ENCODE results near the gene CELF4. TPM values are rescaled to one million over a fixed set of nuclear protein-coding genes. Genes with fewer than 3 reads are reported as not detected.

CELF4 gene
- total RNA-seq, 2 donors from 2014 or later: not detected

DNA sequence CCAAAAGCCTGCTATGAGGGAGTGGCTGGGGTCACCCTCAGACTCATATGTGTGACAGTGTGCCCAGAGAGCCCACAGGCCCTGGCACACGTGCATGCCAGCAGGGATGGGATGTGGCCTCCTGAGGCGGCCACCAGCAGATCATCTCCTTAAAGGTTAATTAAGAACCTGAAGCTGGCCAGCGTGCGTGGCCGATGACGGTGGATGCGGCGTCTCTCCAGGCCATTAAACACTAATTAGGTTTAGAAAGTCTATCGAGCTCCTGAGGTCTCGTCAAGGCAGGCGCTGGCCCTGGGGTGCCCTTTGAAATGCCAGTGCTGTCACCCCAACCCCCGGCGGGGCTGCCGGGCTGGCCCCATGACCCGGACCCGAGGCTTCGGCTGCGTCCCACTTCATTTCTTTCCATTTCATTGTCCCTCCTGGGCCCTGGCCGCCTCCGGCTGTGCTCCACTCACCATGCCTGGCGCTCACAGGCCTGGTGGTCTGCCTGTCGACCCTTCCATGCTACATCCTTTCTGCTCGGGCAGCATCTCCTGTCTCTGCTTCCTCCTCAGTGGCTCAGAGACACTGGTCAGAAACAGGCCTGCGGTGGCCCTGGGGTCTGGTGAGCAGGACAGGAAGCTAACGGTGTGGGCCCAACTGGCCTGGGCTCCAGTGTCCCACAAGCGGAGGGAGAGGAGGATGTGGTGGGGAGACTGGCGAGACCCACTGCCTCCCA is 228.9 kb downstream of the CELF4 start:
- DNase-seq (ENCODE audit: low spot score in 2 of 2): no peak
- no peaks in the 10 kb centered on the region for H3K9me3 Mint-ChIP-seq
- ATAC-seq: no peak
- no peaks in the 10 kb centered on the region for H3K36me3 Mint-ChIP-seq
- H3K27ac Mint-ChIP-seq: no peak overlapping the region

- Mint-ChIP-seq H3K27ac (no peak overlapping the region), H3K36me3 (no peaks in the 10 kb centered on the region), H3K9me3 (no peaks in the 10 kb centered on the region)
- no peak for DNase-seq (ENCODE audit: low spot score in 2 of 2)
- peak in 1 of 2 donors; percentile 16 for ATAC-seq
Observed at GRCh38 chr18:37335409-37335736, 230.2 kb downstream of the CELF4 start.

GRCh38 chr18:37334631-37335408 is 230.8 kb downstream of the CELF4 start:
- Mint-ChIP-seq H3K9me3 (no peaks in the 10 kb centered on the region), H3K27ac (no peak overlapping the region), H3K36me3 (no peaks in the 10 kb centered on the region)
- ATAC-seq (no peak), DNase-seq (ENCODE audit: low spot score in 2 of 2) (no peak)

DNA sequence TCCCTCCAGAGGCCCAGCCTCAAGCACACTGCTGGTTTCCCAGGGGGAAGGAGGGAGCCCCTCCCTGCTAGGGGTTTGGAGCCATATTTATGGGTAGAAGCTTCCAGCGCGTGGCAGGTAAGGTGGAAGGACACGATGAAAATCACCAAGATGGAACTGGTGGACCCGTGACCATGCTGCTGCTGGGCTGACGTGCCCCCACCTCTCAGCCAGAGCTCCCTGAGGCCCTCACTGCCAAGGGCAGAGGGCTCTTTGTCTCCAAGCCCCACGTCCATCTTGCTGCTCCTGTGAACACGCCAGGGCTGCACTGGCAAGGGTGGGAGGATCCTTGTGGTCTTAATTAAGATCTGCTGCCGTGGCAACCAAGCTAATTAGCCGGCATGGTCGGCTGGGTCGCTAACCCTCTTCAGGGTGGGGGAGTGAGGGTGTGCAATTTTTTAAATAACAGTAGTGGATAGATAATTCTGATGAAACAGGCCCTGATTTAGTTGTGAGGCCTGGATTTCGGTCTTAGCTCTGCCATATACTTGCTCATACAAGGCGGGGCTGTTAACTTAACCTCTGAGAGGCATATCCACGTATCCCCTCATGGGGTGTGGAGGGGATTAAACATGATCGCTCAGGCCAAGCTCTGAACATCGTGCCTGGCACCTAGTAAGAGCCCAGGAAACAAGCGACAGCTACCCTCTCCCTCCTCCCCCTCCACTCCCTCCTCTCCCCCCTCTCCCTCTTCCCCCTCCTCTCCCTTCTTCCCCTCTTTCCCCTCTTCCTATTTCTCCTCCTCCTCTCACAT is 232.8 kb downstream of the CELF4 start:
- no peak overlapping the region for H3K27ac Mint-ChIP-seq
- ATAC-seq: no peak
- no peaks in the 10 kb centered on the region for H3K36me3 Mint-ChIP-seq
- no peak for DNase-seq (ENCODE audit: low spot score in 2 of 2)
- H3K9me3 Mint-ChIP-seq: no peaks in the 10 kb centered on the region

GRCh38 chr18:37332219-37332618 is 233.4 kb downstream of the CELF4 start:
- DNase-seq (ENCODE audit: low spot score in 2 of 2): no peak
- H3K27ac Mint-ChIP-seq: no peak overlapping the region
- H3K9me3 Mint-ChIP-seq: no peaks in the 10 kb centered on the region
- no peaks in the 10 kb centered on the region for H3K36me3 Mint-ChIP-seq
- no peak for ATAC-seq

DNA sequence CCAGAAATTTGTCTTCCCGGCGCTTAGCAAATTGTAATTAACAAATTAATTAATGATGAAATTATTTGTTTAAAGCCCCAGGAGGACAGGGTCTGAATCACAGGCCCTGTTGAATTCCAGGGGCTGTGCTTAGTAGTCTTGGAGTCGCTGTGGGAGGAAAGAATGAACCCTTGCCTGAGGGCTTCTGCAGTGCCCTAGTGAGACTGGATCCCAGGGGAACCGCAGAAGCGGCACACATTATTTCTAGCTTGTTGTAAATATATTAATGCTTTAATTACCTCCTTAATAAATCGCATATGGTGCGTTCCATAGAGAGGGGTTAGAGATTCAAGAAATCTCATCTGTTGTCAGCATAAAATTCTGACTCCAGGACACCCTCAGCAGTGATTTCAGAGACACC is 235.4 kb downstream of the CELF4 start:
- ATAC-seq (no peak), DNase-seq (ENCODE audit: low spot score in 2 of 2) (no peak)
- no peaks in the 10 kb centered on the region for H3K36me3 Mint-ChIP-seq
- no peaks in the 10 kb centered on the region for H3K9me3 Mint-ChIP-seq
- H3K27ac Mint-ChIP-seq: no peak overlapping the region

DNA sequence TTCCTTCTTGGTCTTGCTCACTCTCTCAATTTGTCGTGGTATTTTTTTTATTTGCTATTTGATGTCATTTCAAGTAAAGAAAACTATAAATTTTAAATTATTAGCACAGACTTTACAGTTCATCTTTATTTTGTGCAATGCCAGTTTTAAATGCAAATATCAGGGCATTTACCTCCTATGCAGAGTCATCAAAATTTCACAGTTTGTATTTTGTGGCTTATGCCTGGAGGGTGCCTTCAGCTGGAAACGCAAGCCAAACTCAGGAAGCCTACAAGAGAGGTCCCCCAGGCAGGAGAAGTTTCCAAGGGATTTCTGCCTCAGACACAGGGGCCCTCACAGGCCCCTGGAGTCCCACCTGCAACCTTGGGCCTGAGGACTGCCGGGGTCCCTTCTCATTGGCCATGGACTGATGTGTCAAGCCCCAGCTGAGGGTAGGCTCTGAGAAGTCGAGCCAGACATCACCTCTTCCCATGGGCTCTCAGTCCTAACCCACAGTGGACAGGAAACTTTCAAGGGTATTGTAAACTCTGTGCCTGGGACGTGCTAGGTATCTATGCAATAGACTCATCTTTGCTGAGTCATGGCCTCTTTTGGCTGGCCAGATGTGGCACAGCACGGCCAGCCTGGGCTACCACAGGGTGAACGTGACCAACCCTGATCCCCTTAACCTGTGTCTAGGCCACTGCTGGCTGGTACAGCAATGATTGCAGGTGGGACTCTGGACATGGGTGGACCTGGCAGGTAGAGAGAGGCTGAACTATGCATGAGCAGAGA is 236.5 kb downstream of the CELF4 start:
- DNase-seq (ENCODE audit: low spot score in 2 of 2) (no peak), ATAC-seq (no peak)
- no peaks in the 10 kb centered on the region for H3K36me3 Mint-ChIP-seq
- H3K9me3 Mint-ChIP-seq: no peaks in the 10 kb centered on the region
- no peak overlapping the region for H3K27ac Mint-ChIP-seq

GRCh38 chr18:37327063-37327577 is 238.5 kb downstream of the CELF4 start:
- H3K36me3 Mint-ChIP-seq: no peaks in the 10 kb centered on the region
- DNase-seq (ENCODE audit: low spot score in 2 of 2): no peak

GRCh38 chr18:37322492-37323035 is 243.0 kb downstream of the CELF4 start:
- H3K36me3 Mint-ChIP-seq: no peaks in the 10 kb centered on the region
- ATAC-seq (peak; percentile 48 to 54), DNase-seq (ENCODE audit: low spot score in 2 of 2) (peak in 1 of 2 donors; percentile 20)
- H3K27ac Mint-ChIP-seq: no peak overlapping the region
- H3K9me3 Mint-ChIP-seq: no peaks in the 10 kb centered on the region

More at GRCh38 chr18:37327063-37327577, 238.5 kb downstream of the CELF4 start:
- no peaks in the 10 kb centered on the region for H3K9me3 Mint-ChIP-seq
- H3K27ac Mint-ChIP-seq: no peak overlapping the region
- ATAC-seq: no peak

- DNase-seq (ENCODE audit: low spot score in 2 of 2) (no peak), ATAC-seq (no peak)
- Mint-ChIP-seq H3K9me3 (no peaks in the 10 kb centered on the region), H3K36me3 (no peaks in the 10 kb centered on the region), H3K27ac (no peak overlapping the region)
Observed at GRCh38 chr18:37321582-37322491, 243.8 kb downstream of the CELF4 start.

GRCh38 chr18:37320317-37320716 is 245.3 kb downstream of the CELF4 start:
- H3K9me3 Mint-ChIP-seq: no peaks in the 10 kb centered on the region
- no peak for ATAC-seq
- H3K36me3 Mint-ChIP-seq: no peaks in the 10 kb centered on the region
- H3K27ac Mint-ChIP-seq: no peak overlapping the region
- no peak for DNase-seq (ENCODE audit: low spot score in 2 of 2)

- Mint-ChIP-seq H3K36me3 (no peaks in the 10 kb centered on the region), H3K27ac (peak overlapping the region in 1 of 2 donors; percentile 65), H3K9me3 (no peaks in the 10 kb centered on the region)
- ATAC-seq: no peak
- no peak for DNase-seq (ENCODE audit: low spot score in 2 of 2)
Observed at GRCh38 chr18:37318360-37319355, 246.9 kb downstream of the CELF4 start.

- no peak overlapping the region for H3K27ac Mint-ChIP-seq
- no peaks in the 10 kb centered on the region for H3K9me3 Mint-ChIP-seq
- ATAC-seq (no peak), DNase-seq (ENCODE audit: low spot score in 2 of 2) (no peak)
- H3K36me3 Mint-ChIP-seq: no peaks in the 10 kb centered on the region
Observed at GRCh38 chr18:37317486-37317885, 248.1 kb downstream of the CELF4 start.

DNA sequence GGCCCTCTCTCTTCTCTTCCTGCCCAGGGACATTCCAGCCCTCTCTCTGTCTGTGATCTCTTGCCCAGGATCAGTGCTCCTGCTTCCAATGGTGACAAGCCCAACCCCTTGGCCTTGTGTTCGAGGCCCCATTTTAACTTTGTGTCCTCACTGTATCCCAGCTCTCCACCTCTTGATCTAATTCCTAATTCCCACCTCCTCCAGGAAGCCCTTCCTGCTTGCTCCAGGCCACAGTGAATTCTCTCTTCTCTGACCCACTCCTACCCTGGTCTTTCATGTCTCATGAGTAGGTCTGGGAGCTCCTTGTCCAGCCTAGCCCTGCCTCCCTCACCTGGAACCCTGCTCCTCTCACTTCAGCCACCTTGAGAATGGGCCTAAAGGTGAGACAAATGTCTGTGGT is 249.1 kb downstream of the CELF4 start:
- Mint-ChIP-seq H3K27ac (no peak overlapping the region), H3K36me3 (no peaks in the 10 kb centered on the region), H3K9me3 (no peaks in the 10 kb centered on the region)
- ATAC-seq: no peak
- no peak for DNase-seq (ENCODE audit: low spot score in 2 of 2)

Data from activated naive CD4-positive, alpha-beta T cell treated with anti-CD3 and anti-CD28 coated beads, Interleukin-2, amount 50 U/mL, for 72 hours (primary cell).